HG03139 (cell line): ENCODE data around the gene WFS1.

ENCODE experiments used
- ATAC-seq: cut with Tn5 transposase; IDR thresholded peaks from one replicate; pipeline ENCODE4 v1.9.1; 2021; ENCODE audit not compliant: unreplicated experiment

WFS1 gene

DNA sequence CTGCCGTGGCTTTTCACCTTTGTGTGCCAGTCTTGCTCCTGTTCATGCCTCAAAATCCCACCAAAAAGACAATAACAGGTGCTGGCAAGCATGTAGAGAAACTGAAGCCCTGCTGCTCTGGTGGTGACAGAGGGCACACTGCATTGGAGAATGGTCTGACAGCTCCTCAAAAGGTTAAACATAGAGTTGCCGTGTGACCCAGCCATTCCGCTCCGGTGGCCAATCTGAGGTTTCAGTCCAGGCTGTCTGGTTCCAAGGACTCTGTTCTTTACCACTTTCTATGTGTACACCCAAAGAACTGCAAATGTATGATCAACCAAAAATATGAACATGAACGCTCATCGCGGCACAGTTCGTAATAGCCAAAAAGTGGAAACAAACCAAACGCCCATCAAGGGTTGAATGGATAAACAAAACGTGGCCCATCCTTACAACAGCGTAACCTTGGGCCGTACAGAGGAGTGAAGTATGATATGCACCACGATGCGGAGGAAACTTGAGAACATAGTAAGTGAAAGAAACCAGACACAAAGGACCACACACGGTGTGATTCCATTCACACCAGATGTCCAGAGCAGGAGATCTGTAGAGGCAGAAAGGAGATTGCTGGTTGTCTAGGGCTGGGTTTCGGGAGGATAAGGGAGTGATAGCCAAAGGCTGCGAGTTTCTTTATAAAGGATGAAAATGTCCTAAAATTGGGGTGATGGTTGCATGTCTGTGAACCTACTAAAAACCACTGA lies 33.6 kb upstream of the WFS1 start:
- no peak for ATAC-seq

DNA sequence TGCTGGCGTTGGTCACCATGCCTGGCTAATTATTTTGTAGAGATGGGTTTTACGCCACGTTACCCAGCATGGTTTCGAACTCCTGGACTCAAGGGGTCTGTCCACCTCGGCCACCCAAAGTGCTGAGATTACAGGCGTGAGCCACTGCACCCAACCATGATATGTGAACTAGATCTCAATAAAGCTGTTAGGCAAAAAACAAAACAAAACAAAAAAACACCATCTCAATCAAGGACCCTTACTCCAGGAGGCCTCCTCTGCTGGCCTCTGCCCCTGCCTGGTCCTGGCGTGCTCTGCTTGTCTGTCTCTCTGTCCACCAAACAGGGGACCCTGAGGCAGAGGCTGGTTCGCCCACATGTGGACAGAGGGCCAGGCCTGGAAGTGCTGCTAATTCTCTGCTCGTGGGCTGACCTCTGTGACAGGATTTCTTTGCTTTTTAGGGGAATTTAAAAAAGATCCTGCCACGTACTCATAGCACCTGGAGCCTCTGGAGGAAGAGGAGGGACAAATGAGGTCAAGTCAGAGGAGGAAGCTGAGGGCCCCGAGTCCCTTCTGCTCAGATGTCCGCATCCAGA lies 32.7 kb upstream of the WFS1 start:
- ATAC-seq: no peak

DNA sequence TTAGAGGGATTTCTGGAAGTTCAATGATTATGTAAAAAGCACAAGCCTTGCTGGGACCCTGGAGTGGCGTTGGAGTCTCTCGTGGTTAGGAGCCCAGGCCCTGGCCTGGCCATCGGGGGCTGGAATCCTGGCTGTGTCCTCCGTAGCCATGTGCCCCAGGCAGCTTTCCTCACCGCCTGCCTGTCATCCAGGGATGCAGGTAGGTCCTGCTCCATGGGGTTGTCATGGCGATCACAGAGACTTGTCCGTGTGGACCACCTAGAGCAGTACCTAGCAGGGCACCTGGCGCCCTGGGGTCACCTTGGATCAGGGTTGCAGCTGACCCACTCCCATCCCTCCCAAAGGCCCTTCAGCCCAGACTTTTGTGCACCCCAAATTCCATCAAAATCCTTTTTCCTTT lies 30.2 kb upstream of the WFS1 start:
- no peak for ATAC-seq

DNA sequence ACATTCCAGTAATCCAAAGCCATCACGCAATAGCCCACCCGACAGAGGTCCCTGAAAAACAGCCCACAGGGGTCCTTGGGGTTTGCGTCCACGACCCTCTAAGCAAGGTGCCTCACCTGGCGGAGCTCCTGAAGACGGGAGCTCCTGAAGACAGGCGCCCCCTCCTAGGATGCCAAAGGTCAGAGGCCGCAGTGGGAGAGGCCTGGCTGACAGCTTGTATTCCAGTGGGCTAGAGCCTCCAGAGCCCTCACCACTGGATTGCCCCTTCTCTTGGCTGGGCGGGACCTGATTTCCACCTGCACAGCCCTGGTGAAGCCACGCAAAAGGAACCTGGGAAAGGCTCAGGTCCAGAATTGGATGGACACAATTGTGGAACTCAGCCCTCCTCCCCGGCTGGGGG lies 29.7 kb upstream of the WFS1 start:
- no peak for ATAC-seq

DNA sequence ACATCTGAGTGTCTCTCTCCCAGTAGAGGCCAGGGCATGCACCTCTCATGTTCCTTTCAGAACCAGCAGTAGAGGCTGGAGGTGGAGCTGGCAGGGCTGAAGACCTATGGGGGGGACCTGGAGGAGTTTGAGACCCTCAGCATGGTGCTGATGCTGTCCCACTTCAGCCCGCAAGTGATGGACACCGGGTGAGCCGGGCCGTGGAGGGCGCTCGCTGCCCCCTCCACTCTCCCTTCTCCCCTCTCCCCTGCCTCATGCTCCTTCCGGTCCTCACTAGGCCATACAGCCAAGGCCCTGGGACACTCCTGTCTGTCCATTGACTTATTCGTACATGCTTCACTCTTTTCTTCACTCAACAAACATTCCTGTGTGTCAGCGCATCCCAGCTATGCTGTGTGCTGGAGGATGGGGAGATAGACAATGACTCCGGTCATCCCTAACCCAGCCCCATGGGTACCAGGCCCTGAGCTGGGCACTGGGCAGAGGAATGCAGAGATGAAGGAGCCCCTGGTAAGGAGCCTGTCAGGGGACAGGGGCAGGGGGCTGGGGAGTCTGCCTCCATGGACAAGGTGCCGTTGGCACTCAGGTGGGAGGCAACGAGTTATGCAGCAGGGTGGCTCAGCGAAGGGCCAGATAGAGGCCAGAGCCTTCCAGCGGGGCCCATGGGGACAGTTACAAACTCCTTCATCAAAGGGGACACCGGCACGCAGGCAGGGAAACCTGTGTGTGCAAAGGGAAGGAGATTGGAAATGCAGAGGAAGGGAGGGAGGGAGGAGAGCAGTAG lies 28.4 kb upstream of the WFS1 start:
- ATAC-seq: no peak

DNA sequence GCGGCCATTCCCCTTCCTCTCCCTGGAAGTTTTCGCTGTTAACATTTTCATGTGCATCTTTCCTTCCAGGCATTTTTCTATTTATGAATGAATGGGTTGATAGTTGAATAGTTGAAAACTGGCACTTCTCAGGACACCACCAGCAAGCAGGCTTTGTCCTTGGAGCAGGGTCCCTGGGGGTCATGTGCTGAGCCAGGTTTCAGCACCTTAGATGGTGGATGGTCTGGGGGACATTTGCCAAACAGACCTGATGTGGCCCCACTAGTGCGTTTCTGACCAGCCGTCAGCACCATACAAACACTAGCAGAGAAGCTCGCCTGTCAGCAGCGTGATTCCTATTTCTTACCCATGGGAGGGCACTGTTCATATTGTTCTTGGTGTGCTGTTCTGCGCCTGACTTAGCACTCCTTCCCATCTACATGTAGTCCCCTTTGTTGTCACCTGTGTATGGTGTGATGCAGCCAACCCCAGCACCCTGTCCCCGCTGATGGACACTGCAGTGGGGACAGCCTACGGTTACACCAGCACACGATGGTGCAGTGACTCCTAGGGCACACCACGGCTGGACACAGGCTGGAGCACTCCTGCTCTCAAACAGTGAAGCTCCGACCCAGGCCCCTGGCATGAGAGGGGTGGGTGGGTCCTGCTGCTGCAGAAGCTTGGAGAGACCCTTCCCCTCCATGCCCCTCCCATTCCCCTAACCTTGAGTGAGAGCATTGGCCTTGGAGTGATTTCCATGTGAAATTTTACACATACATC lies 27.2 kb upstream of the WFS1 start:
- ATAC-seq: no peak

DNA sequence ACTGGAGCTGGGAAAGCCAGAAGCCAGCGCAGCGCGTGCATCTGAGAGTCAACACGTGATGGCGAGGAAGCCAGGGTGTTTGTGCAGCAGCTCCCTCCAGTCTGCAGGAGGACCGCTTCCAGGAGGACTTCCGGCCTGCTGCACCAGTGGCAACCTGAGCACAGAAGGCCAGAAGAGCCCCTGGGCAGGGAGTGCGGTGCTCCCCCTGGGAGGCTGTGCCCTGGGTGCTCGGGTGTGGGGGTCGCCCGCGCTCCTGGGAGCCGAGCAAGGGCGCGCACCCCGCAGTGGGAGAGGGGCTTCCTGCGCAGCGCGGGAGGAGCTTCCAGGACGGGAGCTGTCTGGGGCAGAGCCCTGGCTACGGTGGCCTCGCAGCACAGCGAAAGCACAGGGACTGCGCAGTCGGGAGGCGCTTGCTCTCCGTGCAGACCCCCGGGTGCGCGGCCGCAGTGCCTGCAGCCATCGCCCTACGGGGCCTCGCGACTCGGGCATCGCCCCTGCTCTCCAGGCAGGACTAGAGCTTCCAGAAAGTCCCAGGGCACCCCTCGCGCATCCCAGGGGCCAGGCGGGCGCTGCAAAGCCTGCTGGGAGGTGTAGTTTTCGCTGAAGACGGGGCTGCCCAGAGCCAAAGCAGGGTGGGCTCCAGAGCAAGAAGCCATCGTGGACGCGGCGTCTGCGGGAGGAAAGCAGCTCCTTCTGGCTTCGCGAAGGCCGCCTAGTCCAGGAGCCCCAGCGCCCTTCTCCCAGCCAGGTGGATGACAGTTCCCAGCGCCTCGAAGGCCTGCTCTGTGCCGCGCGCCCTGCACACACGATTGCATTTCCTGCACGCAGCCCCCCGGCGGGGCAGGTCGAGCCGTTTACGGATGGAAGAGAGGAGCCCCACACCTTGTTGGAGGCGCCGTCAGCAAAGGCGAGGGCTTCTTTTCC lies 24.1 kb upstream of the WFS1 start:
- ATAC-seq: no peak

DNA sequence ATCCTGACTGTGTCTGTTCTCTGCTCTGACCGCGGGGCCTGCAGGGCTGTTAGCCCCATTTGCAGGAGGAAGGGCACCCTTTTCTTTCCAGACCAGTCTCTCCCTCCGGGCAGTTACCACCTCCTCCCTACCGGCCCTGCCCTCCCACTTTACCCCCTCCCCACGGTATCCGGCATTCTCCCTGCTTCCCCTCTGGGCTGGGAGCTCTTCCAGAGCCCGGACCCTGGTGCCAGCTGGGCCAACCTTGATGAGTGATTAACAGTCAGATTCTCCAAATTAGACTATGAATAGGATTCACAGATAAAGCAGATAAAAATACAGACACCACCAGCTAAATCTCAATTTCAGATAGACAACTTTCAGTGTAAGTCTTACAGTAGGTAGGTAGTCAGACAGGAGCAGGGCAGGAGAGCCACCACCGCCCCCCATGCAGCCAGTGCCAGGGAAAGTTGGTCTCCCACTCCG lies 23.4 kb upstream of the WFS1 start:
- ATAC-seq: no peak

DNA sequence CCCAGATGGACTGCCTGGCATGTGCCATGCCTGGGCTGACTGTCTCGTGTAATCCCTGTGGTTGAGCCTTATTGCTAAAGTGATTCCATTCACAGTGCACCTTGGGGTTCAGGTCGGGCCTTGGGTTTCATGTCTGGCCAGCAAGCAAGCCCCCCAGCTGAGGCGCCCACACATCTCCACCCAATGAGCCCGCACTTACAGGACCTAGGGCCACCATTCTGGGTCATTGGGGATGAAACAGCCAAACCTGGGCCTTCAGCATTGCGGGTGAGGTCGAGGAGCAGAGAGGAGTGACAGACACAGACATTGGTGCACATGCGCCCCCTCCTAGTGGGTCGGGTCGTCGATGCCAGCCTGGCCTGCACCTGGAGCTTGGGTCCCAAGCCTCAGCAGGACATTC lies 21.3 kb upstream of the WFS1 start:
- no peak for ATAC-seq

DNA sequence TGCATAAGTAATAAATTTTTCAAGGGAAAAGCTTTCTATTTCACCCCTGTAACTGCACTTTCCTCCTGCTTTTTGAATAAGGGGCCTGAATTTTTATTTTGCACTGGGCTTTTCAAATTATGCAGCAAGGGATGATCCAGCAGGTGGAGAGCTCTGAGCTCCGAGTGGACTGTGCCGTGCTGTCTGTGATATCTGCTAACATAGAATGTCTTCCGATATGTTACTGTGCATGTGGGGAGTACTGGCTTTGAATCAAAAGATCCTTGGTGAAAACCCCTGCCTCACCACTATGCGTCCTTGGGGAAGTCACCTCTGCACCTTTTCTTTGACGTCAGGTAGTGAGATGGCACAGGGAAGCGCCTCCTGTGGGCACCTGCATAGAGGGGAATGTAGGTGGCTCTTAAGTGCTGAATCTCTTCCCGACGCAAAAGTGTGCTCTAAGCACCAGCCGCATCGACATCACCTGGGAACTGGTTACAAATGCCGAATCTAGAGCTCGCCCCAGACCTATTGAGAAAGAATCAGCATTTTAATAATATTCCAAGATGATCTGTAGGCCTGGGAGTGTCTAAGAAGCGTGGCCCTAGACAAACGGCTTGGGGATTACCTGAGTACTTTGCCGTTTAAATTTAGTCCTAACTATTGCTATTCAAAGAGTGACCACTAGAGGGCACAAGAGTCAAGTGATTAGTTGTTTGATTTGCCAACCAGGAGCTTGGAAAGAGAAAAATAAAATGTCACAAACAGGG lies 19.2 kb upstream of the WFS1 start:
- no peak for ATAC-seq

DNA sequence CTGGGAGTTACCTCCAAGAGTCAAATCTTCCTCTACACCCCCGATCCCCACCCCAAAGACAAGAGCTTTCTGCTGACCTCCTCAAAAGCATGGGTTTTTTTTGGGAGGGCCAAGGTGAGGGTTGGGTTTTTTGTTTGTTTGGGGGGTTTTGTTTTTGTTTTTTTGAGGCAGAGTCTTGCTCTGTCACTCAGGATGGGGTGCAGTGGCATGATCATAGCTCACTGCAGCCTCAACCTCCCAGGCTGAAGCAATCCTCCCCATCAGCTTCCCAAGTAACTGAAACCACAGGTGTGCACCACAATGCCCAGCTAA lies 18.7 kb upstream of the WFS1 start:
- ATAC-seq: no peak

DNA sequence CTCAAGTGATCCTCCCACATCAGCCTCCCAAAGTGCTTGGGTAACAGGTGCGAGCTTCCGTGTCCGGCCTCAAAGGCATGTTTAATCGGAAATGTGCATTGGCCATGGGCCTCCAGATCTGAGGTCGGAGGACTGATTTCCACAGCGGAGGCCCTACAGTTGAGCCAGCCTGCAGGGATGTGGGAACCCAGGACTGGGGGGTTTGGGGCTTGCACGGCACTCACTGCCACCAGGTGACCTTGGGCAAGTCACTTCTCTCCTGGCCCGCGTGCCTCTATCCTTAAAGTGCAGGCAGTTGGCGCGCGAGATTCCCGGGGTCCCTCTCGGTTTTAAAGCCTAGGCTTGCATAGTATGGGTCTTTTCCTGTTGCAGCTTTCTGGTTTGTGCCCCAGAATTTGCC lies 18.3 kb upstream of the WFS1 start:
- no peak for ATAC-seq

DNA sequence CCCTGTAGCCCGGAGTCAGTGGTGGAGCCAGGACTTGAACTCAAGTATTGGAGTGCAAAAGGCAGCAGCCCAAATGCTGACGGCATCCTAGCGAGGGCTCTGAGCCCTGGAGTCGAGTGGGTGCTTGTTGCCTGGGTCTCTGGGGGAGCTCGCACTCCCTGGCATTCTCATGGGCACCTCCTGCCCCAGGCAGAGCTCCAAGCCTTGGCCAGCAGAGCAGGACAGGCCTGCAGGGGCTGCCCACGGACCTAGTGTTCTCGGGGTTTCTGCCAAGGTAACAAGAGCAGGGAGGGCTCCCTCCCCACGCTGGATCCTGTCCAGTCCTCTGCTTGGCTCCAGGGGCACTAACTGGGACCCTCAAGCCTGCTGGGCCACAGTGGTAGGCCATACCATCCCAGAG lies 17.6 kb upstream of the WFS1 start:
- ATAC-seq: no peak

DNA sequence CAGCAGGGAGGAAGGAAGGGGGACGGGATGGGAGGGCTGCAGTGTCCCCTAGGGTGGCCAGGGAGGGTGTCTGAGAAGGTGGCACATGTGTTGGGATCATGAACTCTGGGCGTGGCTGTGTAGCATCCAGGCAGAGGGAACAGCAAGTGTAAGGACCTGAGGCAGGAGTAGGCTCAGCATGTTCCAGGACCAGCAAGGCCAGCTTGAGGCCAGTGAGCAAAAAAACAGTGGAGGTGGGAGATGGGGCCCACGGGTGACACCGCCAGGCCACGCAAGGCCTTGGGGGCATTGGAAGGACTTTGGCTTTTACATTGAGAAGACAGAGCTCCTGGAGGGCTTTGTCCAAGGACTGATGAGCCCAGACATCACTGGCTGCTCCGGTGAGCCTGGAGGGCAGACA lies 16.5 kb upstream of the WFS1 start:
- ATAC-seq: no peak

DNA sequence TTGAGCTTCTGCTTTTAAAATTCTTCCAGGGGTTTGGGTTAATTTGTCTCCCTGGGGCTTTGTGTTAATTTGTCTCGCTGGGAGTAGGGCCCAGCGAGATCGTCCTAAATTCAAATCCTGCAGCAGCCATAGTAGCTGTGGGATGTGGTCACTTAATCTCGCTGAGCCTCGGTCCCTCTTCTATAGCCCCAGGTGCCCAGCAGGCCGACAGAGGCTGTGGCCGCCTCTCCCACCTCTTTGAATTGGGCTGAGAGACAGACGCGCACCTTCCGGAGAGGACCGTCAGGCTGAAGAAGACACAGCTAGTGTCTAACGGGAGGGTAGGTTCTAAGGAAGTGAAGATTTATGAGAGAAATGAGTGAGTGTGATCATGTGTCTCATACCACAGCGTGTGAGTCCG lies 15.7 kb upstream of the WFS1 start:
- no peak for ATAC-seq

DNA sequence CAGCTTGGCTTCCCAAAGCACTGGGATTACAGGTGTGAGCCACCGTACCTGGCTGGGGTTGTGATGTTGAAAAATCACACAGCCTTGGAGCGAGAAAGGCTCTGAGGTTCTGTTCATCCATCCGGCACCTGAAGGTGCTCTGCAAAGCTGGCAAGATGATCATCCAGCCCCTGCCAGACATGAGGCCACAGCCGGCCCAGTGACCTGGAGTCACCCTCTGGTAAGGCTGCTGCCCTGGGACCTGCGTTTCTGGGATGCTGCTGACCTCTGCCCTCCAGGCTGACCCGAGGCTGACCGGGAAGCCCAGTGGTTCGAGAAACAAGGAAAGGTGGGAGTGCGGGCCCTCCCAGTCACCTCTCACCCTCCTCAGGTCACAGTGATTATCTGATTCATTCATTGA lies 13.5 kb upstream of the WFS1 start:
- ATAC-seq: no peak

DNA sequence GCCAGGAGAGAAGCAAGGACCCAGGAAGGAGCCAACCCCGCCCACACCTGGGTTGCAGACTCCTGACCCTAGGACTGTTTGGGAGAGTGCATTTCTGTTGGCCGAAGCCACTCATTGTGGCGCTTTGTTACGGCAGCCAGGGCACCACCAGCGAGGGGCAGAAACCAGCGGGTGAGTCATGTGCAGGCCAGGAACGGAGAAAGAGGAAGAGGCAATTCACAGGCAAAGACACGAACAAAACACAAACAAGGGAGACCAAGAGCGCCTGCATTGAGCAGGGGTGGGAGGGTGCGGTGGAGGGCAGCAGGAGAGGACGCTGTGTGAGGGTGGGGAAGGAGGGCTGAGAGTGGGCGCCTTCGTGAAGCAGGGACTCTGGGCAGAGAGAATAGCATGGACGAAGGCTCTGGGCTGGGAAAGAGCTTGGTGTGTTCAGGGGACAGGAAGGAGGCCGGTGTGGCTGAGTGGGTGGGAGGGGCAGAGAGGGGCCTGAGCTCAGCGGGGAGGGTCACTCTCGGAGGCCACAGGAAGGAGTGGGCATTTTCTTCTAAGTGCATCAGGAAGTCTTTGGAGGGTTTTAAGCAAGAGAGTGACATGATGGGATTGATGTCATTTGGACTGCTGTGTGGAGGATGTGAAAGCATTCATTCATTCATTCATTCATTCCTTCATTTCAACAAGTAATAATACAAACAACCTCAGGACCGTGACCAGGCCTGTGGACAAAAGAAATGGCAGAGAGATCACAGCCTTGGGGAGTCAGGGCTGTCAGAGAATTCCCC lies 12.2 kb upstream of the WFS1 start:
- no peak for ATAC-seq

DNA sequence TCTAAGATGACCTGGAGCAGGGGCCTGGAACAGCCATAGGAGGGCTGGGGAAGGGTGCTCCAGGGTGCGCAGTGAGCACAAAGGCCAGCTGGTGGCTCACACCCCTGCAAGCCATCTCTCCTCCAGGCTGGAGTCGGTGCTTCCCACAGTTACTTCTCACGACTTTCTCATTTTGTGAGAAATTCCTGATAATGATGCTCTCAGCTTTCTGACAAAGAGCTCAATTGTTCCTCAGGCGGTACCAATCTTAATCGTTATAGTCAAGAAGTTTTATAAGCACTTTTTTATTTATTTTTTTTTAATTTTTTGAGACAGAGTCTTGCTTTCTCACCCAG lies 11.7 kb upstream of the WFS1 start:
- no peak for ATAC-seq

DNA sequence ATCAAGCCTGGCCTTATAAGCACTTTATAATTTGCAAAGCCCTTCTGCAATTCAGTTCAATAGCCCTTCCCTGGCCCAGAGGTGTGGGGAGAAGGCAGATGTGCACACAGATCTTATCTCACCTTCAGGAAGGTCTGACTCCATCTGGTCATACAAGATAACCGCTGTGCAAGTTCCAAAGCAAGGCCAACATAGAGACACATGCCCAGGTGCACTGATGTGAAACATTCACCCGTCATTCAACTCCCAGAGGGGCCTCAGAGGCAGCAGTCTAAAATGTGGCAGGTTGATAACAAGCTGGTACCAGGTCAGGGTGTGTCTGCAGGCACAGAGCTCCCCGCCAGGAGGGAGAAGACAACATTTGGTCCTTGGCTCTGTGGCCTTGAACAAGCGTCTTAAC lies 10.9 kb upstream of the WFS1 start:
- no peak for ATAC-seq
